Measurements from ENCODE around the gene CCNQ.

- TF ChIP-seq SIN3A (IDR thresholded peaks at IDR 0.05; ENCODE audit: borderline replicate concordance, insufficient read depth, low read length) (no peak), TAF1 (IDR thresholded peaks at IDR 0.05; ENCODE audit: borderline replicate concordance, insufficient read depth, low read length) (no peak), POLR2AphosphoS5 (IDR thresholded peaks at IDR 0.05; ENCODE audit: low read depth, low read length) (no peak), REST (IDR thresholded peaks at IDR 0.05; ENCODE audit: insufficient read depth in 1 of 2, low read depth in 2 of 2, low read length in 2 of 2) (no peak), FOXP2 (optimal IDR thresholded peaks at IDR 0.05; ENCODE audit: borderline replicate concordance, extremely low read depth, extremely low read length, insufficient read depth) (no peak)
These were observed 7.6 kb upstream of the CCNQ start for GRCh38 chrX:153606503-153606902.

Data from PFSK-1 (cell line).